Mesenchymal stem cell (in vitro differentiated cells and primary cell): Measurements from ENCODE around the gene ATP13A5.

Source experiments
- DNase-seq: peaks from one replicate; pipeline ENCODE4 v3.0.0-alpha.2; 2013
- H2AFZ ChIP-seq: one replicate; pipeline ENCODE4 v1.6.1; 2013; ENCODE audit warnings: low read depth, mild to moderate bottlenecking, control low read depth, inconsistent platforms, low read length, moderate library complexity
- H2AK5ac ChIP-seq: 2 replicates; pipeline ENCODE4 v1.6.1; 2013; ENCODE audit warnings: low read length, moderate library complexity, mild to moderate bottlenecking, inconsistent platforms; ENCODE audit not compliant: severe bottlenecking
- H2BK120ac ChIP-seq: one replicate; pipeline ENCODE4 v1.6.1; 2013; ENCODE audit warnings: low read depth, mild to moderate bottlenecking, inconsistent platforms, low read length, moderate library complexity
- H2BK12ac ChIP-seq, 2 experiments: one replicate each; pipeline ENCODE4 v1.6.1; 2013; ENCODE audit warnings: inconsistent platforms in 2 of 2, low read length in 2 of 2, mild to moderate bottlenecking in 2 of 2, moderate library complexity in 2 of 2, control low read depth in 1 of 2
- H2BK15ac ChIP-seq: one replicate; pipeline ENCODE4 v1.6.1; 2013; ENCODE audit warnings: mild to moderate bottlenecking, low read depth, inconsistent platforms; ENCODE audit not compliant: poor library complexity, severe bottlenecking
- H2BK5ac ChIP-seq: 2 replicates; pipeline ENCODE4 v1.6.1; 2013; ENCODE audit warnings: low read depth, mild to moderate bottlenecking, low read length, control low read depth, inconsistent platforms; ENCODE audit not compliant: poor library complexity, severe bottlenecking
- H3K14ac ChIP-seq, 2 experiments: one replicate each; pipeline ENCODE4 v1.6.1; 2013; ENCODE audit warnings: inconsistent platforms in 2 of 2, low read length in 2 of 2, control low read depth in 1 of 2, mild to moderate bottlenecking in 1 of 2, moderate library complexity in 1 of 2
- H3K18ac ChIP-seq, 2 experiments: one replicate each; pipeline ENCODE4 v1.6.1; 2013; ENCODE audit warnings: inconsistent platforms in 2 of 2, low read length in 2 of 2, control low read depth in 1 of 2, low read depth in 1 of 2, mild to moderate bottlenecking in 1 of 2
- H3K23ac ChIP-seq, 2 experiments: one replicate each; pipeline ENCODE4 v1.6.1; 2013; ENCODE audit warnings: inconsistent platforms in 2 of 2, low read length in 2 of 2, mild to moderate bottlenecking in 2 of 2, moderate library complexity in 2 of 2, control low read depth in 1 of 2
- H3K27ac ChIP-seq: 2 replicates; pipeline ENCODE4 v1.5.1; 2013; ENCODE audit warnings: mild to moderate bottlenecking, moderate library complexity, low read length, control low read depth, inconsistent platforms; ENCODE audit not compliant: poor library complexity, severe bottlenecking
- H3K27me3 ChIP-seq, 2 experiments: 2 replicates each; pipeline versions ENCODE4 v1.6.1 to v1.7.0; 2013; ENCODE audit warnings: low read length in 2 of 2, mild to moderate bottlenecking in 2 of 2, moderate library complexity in 2 of 2, control low read depth in 1 of 2, inconsistent platforms in 1 of 2; ENCODE audit not compliant: control insufficient read depth in 1 of 2, insufficient read depth in 1 of 2
- H3K36me3 ChIP-seq, 2 experiments: 2 replicates each; pipeline versions ENCODE4 v1.6.1 to v1.7.0; 2013; ENCODE audit warnings: low read length in 2 of 2, control low read depth in 1 of 2, inconsistent platforms in 1 of 2, low read depth in 1 of 2, mild to moderate bottlenecking in 1 of 2; ENCODE audit not compliant: insufficient read depth in 2 of 2, control insufficient read depth in 1 of 2
- H3K4ac ChIP-seq, 2 experiments: one replicate each; pipeline ENCODE4 v1.6.1; 2013; ENCODE audit warnings: inconsistent platforms in 2 of 2, low read length in 2 of 2, mild to moderate bottlenecking in 2 of 2, moderate library complexity in 2 of 2, control low read depth in 1 of 2, low read depth in 1 of 2
- H3K4me1 ChIP-seq: 2 replicates; pipeline ENCODE4 v1.6.1; 2013; ENCODE audit warnings: low read depth, low read length, control low read depth; ENCODE audit not compliant: control insufficient read depth, insufficient read depth
- H3K4me2 ChIP-seq: 2 replicates; pipeline ENCODE4 v1.6.1; 2013; ENCODE audit warnings: low read length, mild to moderate bottlenecking, inconsistent platforms; ENCODE audit not compliant: poor library complexity, severe bottlenecking
- H3K4me3 ChIP-seq, 2 experiments: 2 replicates each; pipeline versions ENCODE4 v1.5.1 to v1.7.0; 2013; ENCODE audit warnings: low read length in 2 of 2, mild to moderate bottlenecking in 2 of 2, control low read depth in 1 of 2, low read depth in 1 of 2; ENCODE audit not compliant: insufficient read depth in 1 of 2
- H3K79me1 ChIP-seq: replicated peaks from 2 replicates; pipeline ENCODE4 v1.6.1; 2013; ENCODE audit warnings: mild to moderate bottlenecking, control low read depth, low read length, inconsistent platforms; ENCODE audit not compliant: poor library complexity, severe bottlenecking
- H3K9ac ChIP-seq: 2 replicates; pipeline ENCODE4 v1.7.0; 2013; ENCODE audit warnings: mild to moderate bottlenecking, low read length, moderate library complexity
- H3K9me3 ChIP-seq: 2 replicates; pipeline ENCODE4 v1.7.0; 2013; ENCODE audit warnings: mild to moderate bottlenecking, low read length; ENCODE audit not compliant: control insufficient read depth
- H4K8ac ChIP-seq: one replicate; pipeline ENCODE4 v1.6.1; 2013; ENCODE audit warnings: inconsistent platforms, mild to moderate bottlenecking, low read length, moderate library complexity
- H4K91ac ChIP-seq: one replicate; pipeline ENCODE4 v1.6.1; 2013; ENCODE audit warnings: mild to moderate bottlenecking, low read length, inconsistent platforms
- WGBS: methylation state at CpG from one replicate; pipeline ENCODE4 v1.1.7; 2013; ENCODE audit warnings: mixed read lengths; 5-methylcytosine and 5-hydroxymethylcytosine counted together

Gene ATP13A5

GRCh38 chr3:193387596-193387995, 9.0 kb upstream of the ATP13A5 start:
- Histone ChIP-seq H2BK120ac (no peak overlapping the region), H2BK15ac (no peak overlapping the region), H4K91ac (no peak overlapping the region), H3K79me1 (no peaks in the 10 kb centered on the region), H3K4ac (no peak overlapping the region), H3K18ac (no peak overlapping the region), H3K4me2 (no peak overlapping the region), H3K36me3 (no peaks in the 10 kb centered on the region), H4K8ac (no peak overlapping the region), H2BK12ac (no peak overlapping the region), H3K27me3 (no peaks in the 10 kb centered on the region), H2AK5ac (no peak overlapping the region), H3K27ac (no peak overlapping the region), H2BK5ac (no peak overlapping the region), H3K14ac (no peak overlapping the region), H3K4me3 (no peak overlapping the region), H2AFZ (no peak overlapping the region), H3K9me3 (no peaks in the 10 kb centered on the region), H3K23ac (no peak overlapping the region), H3K9ac (no peak overlapping the region), H3K4me1 (no peaks in the 10 kb centered on the region)
- WGBS: 28% methylated on average over 2 of the region's 2 CpGs
- DNase-seq: no peak

GRCh38 chr3:193377591-193377990, 962 bp downstream of the ATP13A5 start:
- H4K91ac ChIP-seq: no peak overlapping the region
- no peak overlapping the region for H3K14ac ChIP-seq

GRCh38 chr3:193375614-193376013, 2.9 kb downstream of the ATP13A5 start:
- no peaks in the 10 kb centered on the region for H3K27me3 ChIP-seq
- H3K4me3 ChIP-seq: no peak overlapping the region
- no peaks in the 10 kb centered on the region for H3K4me1 ChIP-seq
- H3K18ac ChIP-seq: no peak overlapping the region
- no peak overlapping the region for H2BK15ac ChIP-seq
- H2BK120ac ChIP-seq: no peak overlapping the region
- H2BK5ac ChIP-seq: no peak overlapping the region
- WGBS: 82% methylated on average over 8 of the region's 8 CpGs
- no peaks in the 10 kb centered on the region for H3K36me3 ChIP-seq
- no peak for DNase-seq
- H3K9me3 ChIP-seq: no peaks in the 10 kb centered on the region
- H3K23ac ChIP-seq: no peak overlapping the region
- H4K8ac ChIP-seq: no peak overlapping the region
- no peak overlapping the region for H2AK5ac ChIP-seq
- H2AFZ ChIP-seq: no peak overlapping the region
- no peak overlapping the region for H3K27ac ChIP-seq
- no peak overlapping the region for H3K14ac ChIP-seq
- H2BK12ac ChIP-seq: no peak overlapping the region
- no peaks in the 10 kb centered on the region for H3K79me1 ChIP-seq
- H3K4ac ChIP-seq: no peak overlapping the region
- H3K4me2 ChIP-seq: no peak overlapping the region
- H3K9ac ChIP-seq: no peak overlapping the region
- no peak overlapping the region for H4K91ac ChIP-seq

More at GRCh38 chr3:193377591-193377990, 962 bp downstream of the ATP13A5 start:
- Histone ChIP-seq H2BK12ac (no peak overlapping the region), H3K23ac (no peak overlapping the region), H2AK5ac (no peak overlapping the region), H3K9ac (no peak overlapping the region), H3K18ac (no peak overlapping the region), H2BK15ac (no peak overlapping the region), H4K8ac (no peak overlapping the region), H3K4me3 (no peak overlapping the region), H3K4ac (no peak overlapping the region), H3K4me2 (no peak overlapping the region), H3K9me3 (no peaks in the 10 kb centered on the region), H3K27ac (no peak overlapping the region), H3K4me1 (no peaks in the 10 kb centered on the region), H2BK120ac (no peak overlapping the region), H2AFZ (no peak overlapping the region), H3K36me3 (no peaks in the 10 kb centered on the region), H2BK5ac (no peak overlapping the region), H3K79me1 (no peaks in the 10 kb centered on the region), H3K27me3 (no peaks in the 10 kb centered on the region)
- WGBS: 100% methylated on average over 1 of the region's 2 CpGs
- no peak for DNase-seq

GRCh38 chr3:193372783-193373182, 5.8 kb downstream of the ATP13A5 start:
- Histone ChIP-seq H2BK120ac (no peak overlapping the region), H2BK15ac (no peak overlapping the region)

More at GRCh38 chr3:193372783-193373182, 5.8 kb downstream of the ATP13A5 start:
- Histone ChIP-seq H3K9ac (no peak overlapping the region), H3K18ac (no peak overlapping the region), H4K8ac (no peak overlapping the region), H3K14ac (no peak overlapping the region), H3K4ac (no peak overlapping the region), H3K9me3 (no peaks in the 10 kb centered on the region), H3K79me1 (no peaks in the 10 kb centered on the region), H3K36me3 (no peaks in the 10 kb centered on the region), H3K4me2 (no peak overlapping the region), H3K4me3 (no peak overlapping the region), H3K27me3 (no peaks in the 10 kb centered on the region), H2BK12ac (no peak overlapping the region), H2BK5ac (no peak overlapping the region), H3K27ac (no peak overlapping the region), H3K4me1 (no peaks in the 10 kb centered on the region), H4K91ac (no peak overlapping the region), H2AK5ac (no peak overlapping the region), H2AFZ (no peak overlapping the region), H3K23ac (no peak overlapping the region)
- no peak for DNase-seq
